ENCODE results near the gene LHFPL2.

GRCh38 chr5:78636682-78637081, 11.9 kb downstream of the LHFPL2 start:
- no peak for TF ChIP-seq CTCF (IDR thresholded peaks at IDR 0.05)
- no peak for TF ChIP-seq USF2 (IDR thresholded peaks at IDR 0.05; ENCODE audit: borderline replicate concordance, low read depth, low read length)
- no peak for TF ChIP-seq PBX3 (IDR thresholded peaks at IDR 0.05)
- TF ChIP-seq TAF1 (IDR thresholded peaks at IDR 0.05; ENCODE audit: borderline replicate concordance, low read depth, low read length), result no peak
- no peak for TF ChIP-seq SIN3A (IDR thresholded peaks at IDR 0.05; ENCODE audit: borderline replicate concordance, low read depth, low read length)
- no peak for TF ChIP-seq EZH2phosphoT487 (IDR thresholded peaks at IDR 0.05; ENCODE audit: borderline replicate concordance, low read depth)
- no peak for TF ChIP-seq TCF12 (IDR thresholded peaks at IDR 0.05)
